ENCODE results near the gene FYN.

DNA sequence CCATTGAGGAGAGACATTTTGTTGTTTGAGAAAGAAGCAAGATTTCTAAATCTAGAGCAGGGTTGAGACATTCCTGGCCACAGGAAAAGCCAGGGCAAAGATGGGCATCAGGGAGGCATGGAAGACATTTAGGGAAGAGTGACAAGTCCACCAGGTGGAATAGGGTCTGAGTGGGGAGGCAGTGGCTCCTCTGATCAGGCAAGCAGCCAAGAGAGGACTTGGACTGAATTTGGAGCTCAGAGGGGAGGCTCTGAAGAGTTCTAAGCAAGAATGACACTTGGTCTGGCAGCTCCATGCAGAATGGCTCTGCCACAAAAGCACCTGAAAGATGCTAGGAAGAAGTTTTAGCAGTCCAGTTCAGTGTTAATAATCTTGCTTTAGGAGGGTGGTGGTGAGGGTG is 120.8 kb downstream of the FYN start:
- TF ChIP-seq CTCF (IDR thresholded peaks at IDR 0.05) (no peak), POLR2A (IDR thresholded peaks at IDR 0.05) (no peak)
